HEK293 (cell line): ENCODE results near the gene PPP2R2D.

ENCODE experiments used
- EGR2 ChIP-seq: fragments of 450-650 bp; formaldehyde crosslinking; IDR thresholded peaks from 2 replicates; pipeline ENCODE4 v1.5.1; 2016; ENCODE audit warnings: low read depth, missing biosample characterization, missing genetic modification characterization
- GLIS1 ChIP-seq: fragments of 450-650 bp; formaldehyde crosslinking; IDR thresholded peaks from 2 replicates; pipeline ENCODE4 v1.5.1; 2016; ENCODE audit warnings: missing biosample characterization, missing genetic modification characterization
- HOXA7 ChIP-seq: sonication (generic); formaldehyde crosslinking; IDR thresholded peaks from 2 replicates; pipeline ENCODE4 v1.8.1; 2022; ENCODE audit warnings: missing genetic modification reagents, borderline replicate concordance
- KLF10 ChIP-seq: fragments of 450-650 bp; IDR thresholded peaks from 2 replicates; pipeline ENCODE4 v1.5.1; 2018; ENCODE audit warnings: missing biosample characterization, mild to moderate bottlenecking, missing genetic modification characterization
- RBAK ChIP-seq: fragments of 450-650 bp; formaldehyde crosslinking; IDR thresholded peaks from 2 replicates; pipeline ENCODE4 v1.5.1; 2016; ENCODE audit warnings: missing biosample characterization, missing genetic modification characterization
- WT1 ChIP-seq: fragments of 450-650 bp; formaldehyde crosslinking; IDR thresholded peaks from 2 replicates; pipeline ENCODE4 v1.5.1; 2016; ENCODE audit warnings: missing biosample characterization, missing genetic modification characterization
- ZBTB20 ChIP-seq: fragments of 450-650 bp; formaldehyde crosslinking; IDR thresholded peaks from 2 replicates; pipeline ENCODE4 v1.5.1; 2016; ENCODE audit warnings: missing biosample characterization, missing genetic modification characterization
- ZFHX2 ChIP-seq: fragments of 450-650 bp; formaldehyde crosslinking; conservative IDR thresholded peaks from 2 replicates; pipeline ENCODE4 v1.5.1; 2016; ENCODE audit warnings: missing biosample characterization, missing genetic modification characterization
- ZIC2 ChIP-seq: fragments of 450-650 bp; formaldehyde crosslinking; IDR thresholded peaks from 2 replicates; pipeline ENCODE4 v1.5.1; 2016; ENCODE audit warnings: missing biosample characterization, missing genetic modification characterization
- ZNF114 ChIP-seq: fragments of 450-650 bp; formaldehyde crosslinking; IDR thresholded peaks from 2 replicates; pipeline ENCODE4 v1.5.0; 2017; ENCODE audit warnings: missing biosample characterization, missing genetic modification characterization
- ZNF2 ChIP-seq: fragments of 450-650 bp; formaldehyde crosslinking; IDR thresholded peaks from 2 replicates; pipeline ENCODE4 v1.5.1; 2016; ENCODE audit warnings: missing biosample characterization, missing genetic modification characterization
- ZNF211 ChIP-seq: fragments of 450-650 bp; formaldehyde crosslinking; IDR thresholded peaks from 2 replicates; pipeline ENCODE4 v1.5.1; 2016; ENCODE audit warnings: low read depth, missing biosample characterization, missing genetic modification characterization
- ZNF23 ChIP-seq: fragments of 450-650 bp; formaldehyde crosslinking; IDR thresholded peaks from 2 replicates; pipeline ENCODE4 v1.5.1; 2016; ENCODE audit warnings: missing biosample characterization, missing genetic modification characterization, borderline replicate concordance
- ZNF335 ChIP-seq: fragments of 450-650 bp; formaldehyde crosslinking; conservative IDR thresholded peaks from 2 replicates; pipeline ENCODE4 v1.5.1; 2016; ENCODE audit warnings: missing biosample characterization, missing genetic modification characterization
- ZNF514 ChIP-seq: fragments of 450-650 bp; formaldehyde crosslinking; IDR thresholded peaks from 2 replicates; pipeline ENCODE4 v1.5.1; 2016; ENCODE audit warnings: missing biosample characterization, missing genetic modification characterization
- ZNF530 ChIP-seq: fragments of 450-650 bp; formaldehyde crosslinking; IDR thresholded peaks from 2 replicates; pipeline ENCODE4 v1.5.1; 2016; ENCODE audit warnings: low read depth, missing biosample characterization, missing genetic modification characterization
- ZNF548 ChIP-seq: fragments of 450-650 bp; formaldehyde crosslinking; IDR thresholded peaks from 2 replicates; pipeline ENCODE4 v1.5.1; 2016; ENCODE audit warnings: missing biosample characterization, missing genetic modification characterization
- ZNF621 ChIP-seq: fragments of 450-650 bp; formaldehyde crosslinking; IDR thresholded peaks from 2 replicates; pipeline ENCODE4 v1.5.1; 2017; ENCODE audit warnings: missing biosample characterization, missing genetic modification characterization
- ZNF707 ChIP-seq: fragments of 450-650 bp; formaldehyde crosslinking; IDR thresholded peaks from 2 replicates; pipeline ENCODE4 v1.5.1; 2016; ENCODE audit warnings: missing biosample characterization, missing genetic modification characterization
- ZNF76 ChIP-seq: fragments of 450-650 bp; formaldehyde crosslinking; IDR thresholded peaks from 2 replicates; pipeline ENCODE4; 2016; ENCODE audit warnings: low read depth, missing biosample characterization, missing genetic modification characterization, borderline replicate concordance
- ZNF830 ChIP-seq: fragments of 450-650 bp; IDR thresholded peaks from 2 replicates; pipeline ENCODE4 v1.5.0; 2018; ENCODE audit warnings: missing biosample characterization, missing genetic modification characterization, low read depth, mild to moderate bottlenecking, moderate library complexity
- TF ChIP-seq, protein P1 (sequence below): fragments of 450-650 bp; formaldehyde crosslinking; IDR thresholded peaks from 2 replicates; pipeline ENCODE4 v1.5.1; 2016; ENCODE audit warnings: missing biosample characterization, missing genetic modification characterization, borderline replicate concordance
- TF ChIP-seq, protein P2 (sequence below): fragments of 450-650 bp; formaldehyde crosslinking; IDR thresholded peaks from 2 replicates; pipeline ENCODE4 v1.5.1; 2017; ENCODE audit warnings: missing biosample characterization, missing genetic modification characterization
- TF ChIP-seq, protein P3 (sequence below): fragments of 450-650 bp; formaldehyde crosslinking; IDR thresholded peaks from 2 replicates; pipeline ENCODE4 v1.5.1; 2016; ENCODE audit warnings: missing biosample characterization, missing genetic modification characterization
- TF ChIP-seq, protein P4 (sequence below): fragments of 450-650 bp; formaldehyde crosslinking; conservative IDR thresholded peaks from 2 replicates; pipeline ENCODE4 v1.5.1; 2016; ENCODE audit warnings: low read depth, missing biosample characterization, missing genetic modification characterization
- TF ChIP-seq, protein P5 (sequence below): fragments of 450-650 bp; formaldehyde crosslinking; IDR thresholded peaks from 2 replicates; pipeline ENCODE4 v1.5.1; 2016; ENCODE audit warnings: missing biosample characterization, missing genetic modification characterization

PPP2R2D gene

DNA sequence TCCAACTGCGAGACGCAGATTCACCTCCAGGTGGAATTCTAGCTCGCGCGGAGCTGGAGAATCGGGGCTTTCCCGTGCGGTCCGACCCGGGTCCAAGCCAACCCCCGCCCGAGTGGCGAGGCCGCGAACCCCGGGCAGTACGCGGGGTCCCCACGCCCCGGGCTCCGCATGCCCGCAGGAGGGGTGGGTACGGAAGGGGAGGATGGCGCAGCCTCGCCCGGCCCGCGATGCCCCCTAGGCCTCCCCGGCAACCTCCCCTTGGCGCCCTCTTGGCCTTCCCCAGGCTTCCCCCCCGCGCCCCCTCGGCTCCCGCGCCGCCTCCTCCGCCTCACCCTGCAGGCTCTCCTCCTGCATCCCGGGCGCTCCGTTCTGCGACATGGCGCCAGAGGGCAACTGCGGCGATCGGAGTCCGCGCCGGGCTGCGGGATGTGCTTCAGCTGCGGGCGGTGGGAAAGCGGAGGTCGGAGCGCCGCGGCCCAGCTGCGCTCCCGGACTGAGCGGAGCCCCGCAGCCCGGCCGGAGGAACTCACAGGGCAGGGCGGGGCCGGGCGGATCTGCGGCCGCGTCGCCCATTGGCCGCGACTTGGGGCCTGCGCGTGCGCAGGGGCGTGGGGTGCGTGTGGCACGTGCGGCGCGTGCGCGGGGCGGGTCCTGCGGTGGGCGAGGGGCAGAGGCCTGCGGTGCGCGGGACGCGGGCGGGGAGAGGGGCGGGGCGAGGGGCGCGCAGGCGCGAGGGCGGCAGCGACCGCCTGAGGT, 80.8 kb downstream of the PPP2R2D start, which contains the start of gene BNIP3 (continued):
- TF ChIP-seq ZNF530 (tag by site-specific recombination) (no peak), HOXA7 (peak; percentile 84; the same call in 1 of the 2 replicates), ZNF335 (tag by site-specific recombination) (no peak), ZNF548 (no peak), ZNF830 (no peak), ZIC2 (peak; percentile 62), ZNF211 (no peak), KLF10 (tag by site-specific recombination) (peak; percentile 62; the same call in 1 of the 2 replicates), GLIS1 (tag by site-specific recombination) (0 out of 2 replicates have a peak, but pooled peaks have one; percentile 13), RBAK (tag by site-specific recombination) (no peak), ZNF514 (tag by site-specific recombination) (no peak), ZNF76 (tag by site-specific recombination) (0 out of 2 replicates have a peak, but pooled peaks have one; percentile 24), ZNF2 (tag by site-specific recombination) (peak; percentile 83; the same call in 1 of the 2 replicates), EGR2 (tag by site-specific recombination) (no peak), ZBTB20 (tag by site-specific recombination) (peak; percentile 66; the same call in 1 of the 2 replicates), ZNF621 (tag by site-specific recombination) (no peak), ZNF707 (tag by site-specific recombination) (no peak), ZNF114 (tag by site-specific recombination) (no peak), WT1 (tag by site-specific recombination) (no peak; the same call in 1 of the 2 replicates), ZFHX2 (tag by site-specific recombination) (peak; percentile 8; the same call in 1 of the 2 replicates), ZNF23 (tag by site-specific recombination) (no peak)
- TF ChIP-seq, protein P1, sequence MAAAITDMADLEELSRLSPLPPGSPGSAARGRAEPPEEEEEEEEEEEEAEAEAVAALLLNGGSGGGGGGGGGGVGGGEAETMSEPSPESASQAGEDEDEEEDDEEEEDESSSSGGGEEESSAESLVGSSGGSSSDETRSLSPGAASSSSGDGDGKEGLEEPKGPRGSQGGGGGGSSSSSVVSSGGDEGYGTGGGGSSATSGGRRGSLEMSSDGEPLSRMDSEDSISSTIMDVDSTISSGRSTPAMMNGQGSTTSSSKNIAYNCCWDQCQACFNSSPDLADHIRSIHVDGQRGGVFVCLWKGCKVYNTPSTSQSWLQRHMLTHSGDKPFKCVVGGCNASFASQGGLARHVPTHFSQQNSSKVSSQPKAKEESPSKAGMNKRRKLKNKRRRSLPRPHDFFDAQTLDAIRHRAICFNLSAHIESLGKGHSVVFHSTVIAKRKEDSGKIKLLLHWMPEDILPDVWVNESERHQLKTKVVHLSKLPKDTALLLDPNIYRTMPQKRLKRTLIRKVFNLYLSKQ: no peak
- TF ChIP-seq, protein P2, sequence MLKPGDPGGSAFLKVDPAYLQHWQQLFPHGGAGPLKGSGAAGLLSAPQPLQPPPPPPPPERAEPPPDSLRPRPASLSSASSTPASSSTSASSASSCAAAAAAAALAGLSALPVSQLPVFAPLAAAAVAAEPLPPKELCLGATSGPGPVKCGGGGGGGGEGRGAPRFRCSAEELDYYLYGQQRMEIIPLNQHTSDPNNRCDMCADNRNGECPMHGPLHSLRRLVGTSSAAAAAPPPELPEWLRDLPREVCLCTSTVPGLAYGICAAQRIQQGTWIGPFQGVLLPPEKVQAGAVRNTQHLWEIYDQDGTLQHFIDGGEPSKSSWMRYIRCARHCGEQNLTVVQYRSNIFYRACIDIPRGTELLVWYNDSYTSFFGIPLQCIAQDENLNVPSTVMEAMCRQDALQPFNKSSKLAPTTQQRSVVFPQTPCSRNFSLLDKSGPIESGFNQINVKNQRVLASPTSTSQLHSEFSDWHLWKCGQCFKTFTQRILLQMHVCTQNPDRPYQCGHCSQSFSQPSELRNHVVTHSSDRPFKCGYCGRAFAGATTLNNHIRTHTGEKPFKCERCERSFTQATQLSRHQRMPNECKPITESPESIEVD (tag by site-specific recombination): no peak
- TF ChIP-seq, protein P3, sequence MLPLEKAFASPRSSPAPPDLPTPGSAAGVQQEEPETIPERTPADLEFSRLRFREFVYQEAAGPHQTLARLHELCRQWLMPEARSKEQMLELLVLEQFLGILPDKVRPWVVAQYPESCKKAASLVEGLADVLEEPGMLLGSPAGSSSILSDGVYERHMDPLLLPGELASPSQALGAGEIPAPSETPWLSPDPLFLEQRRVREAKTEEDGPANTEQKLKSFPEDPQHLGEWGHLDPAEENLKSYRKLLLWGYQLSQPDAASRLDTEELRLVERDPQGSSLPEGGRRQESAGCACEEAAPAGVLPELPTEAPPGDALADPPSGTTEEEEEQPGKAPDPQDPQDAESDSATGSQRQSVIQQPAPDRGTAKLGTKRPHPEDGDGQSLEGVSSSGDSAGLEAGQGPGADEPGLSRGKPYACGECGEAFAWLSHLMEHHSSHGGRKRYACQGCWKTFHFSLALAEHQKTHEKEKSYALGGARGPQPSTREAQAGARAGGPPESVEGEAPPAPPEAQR (tag by site-specific recombination): no peak
- TF ChIP-seq, protein P4, sequence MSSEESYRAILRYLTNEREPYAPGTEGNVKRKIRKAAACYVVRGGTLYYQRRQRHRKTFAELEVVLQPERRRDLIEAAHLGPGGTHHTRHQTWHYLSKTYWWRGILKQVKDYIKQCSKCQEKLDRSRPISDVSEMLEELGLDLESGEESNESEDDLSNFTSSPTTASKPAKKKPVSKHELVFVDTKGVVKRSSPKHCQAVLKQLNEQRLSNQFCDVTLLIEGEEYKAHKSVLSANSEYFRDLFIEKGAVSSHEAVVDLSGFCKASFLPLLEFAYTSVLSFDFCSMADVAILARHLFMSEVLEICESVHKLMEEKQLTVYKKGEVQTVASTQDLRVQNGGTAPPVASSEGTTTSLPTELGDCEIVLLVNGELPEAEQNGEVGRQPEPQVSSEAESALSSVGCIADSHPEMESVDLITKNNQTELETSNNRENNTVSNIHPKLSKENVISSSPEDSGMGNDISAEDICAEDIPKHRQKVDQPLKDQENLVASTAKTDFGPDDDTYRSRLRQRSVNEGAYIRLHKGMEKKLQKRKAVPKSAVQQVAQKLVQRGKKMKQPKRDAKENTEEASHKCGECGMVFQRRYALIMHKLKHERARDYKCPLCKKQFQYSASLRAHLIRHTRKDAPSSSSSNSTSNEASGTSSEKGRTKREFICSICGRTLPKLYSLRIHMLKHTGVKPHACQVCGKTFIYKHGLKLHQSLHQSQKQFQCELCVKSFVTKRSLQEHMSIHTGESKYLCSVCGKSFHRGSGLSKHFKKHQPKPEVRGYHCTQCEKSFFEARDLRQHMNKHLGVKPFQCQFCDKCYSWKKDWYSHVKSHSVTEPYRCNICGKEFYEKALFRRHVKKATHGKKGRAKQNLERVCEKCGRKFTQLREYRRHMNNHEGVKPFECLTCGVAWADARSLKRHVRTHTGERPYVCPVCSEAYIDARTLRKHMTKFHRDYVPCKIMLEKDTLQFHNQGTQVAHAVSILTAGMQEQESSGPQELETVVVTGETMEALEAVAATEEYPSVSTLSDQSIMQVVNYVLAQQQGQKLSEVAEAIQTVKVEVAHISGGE (tag by site-specific recombination): no peak
- TF ChIP-seq, protein P5, sequence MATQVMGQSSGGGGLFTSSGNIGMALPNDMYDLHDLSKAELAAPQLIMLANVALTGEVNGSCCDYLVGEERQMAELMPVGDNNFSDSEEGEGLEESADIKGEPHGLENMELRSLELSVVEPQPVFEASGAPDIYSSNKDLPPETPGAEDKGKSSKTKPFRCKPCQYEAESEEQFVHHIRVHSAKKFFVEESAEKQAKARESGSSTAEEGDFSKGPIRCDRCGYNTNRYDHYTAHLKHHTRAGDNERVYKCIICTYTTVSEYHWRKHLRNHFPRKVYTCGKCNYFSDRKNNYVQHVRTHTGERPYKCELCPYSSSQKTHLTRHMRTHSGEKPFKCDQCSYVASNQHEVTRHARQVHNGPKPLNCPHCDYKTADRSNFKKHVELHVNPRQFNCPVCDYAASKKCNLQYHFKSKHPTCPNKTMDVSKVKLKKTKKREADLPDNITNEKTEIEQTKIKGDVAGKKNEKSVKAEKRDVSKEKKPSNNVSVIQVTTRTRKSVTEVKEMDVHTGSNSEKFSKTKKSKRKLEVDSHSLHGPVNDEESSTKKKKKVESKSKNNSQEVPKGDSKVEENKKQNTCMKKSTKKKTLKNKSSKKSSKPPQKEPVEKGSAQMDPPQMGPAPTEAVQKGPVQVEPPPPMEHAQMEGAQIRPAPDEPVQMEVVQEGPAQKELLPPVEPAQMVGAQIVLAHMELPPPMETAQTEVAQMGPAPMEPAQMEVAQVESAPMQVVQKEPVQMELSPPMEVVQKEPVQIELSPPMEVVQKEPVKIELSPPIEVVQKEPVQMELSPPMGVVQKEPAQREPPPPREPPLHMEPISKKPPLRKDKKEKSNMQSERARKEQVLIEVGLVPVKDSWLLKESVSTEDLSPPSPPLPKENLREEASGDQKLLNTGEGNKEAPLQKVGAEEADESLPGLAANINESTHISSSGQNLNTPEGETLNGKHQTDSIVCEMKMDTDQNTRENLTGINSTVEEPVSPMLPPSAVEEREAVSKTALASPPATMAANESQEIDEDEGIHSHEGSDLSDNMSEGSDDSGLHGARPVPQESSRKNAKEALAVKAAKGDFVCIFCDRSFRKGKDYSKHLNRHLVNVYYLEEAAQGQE (tag by site-specific recombination): no peak
